NCI-H2196 treated with DMSO at 0.1 percent for 48 hours (cell line): ENCODE measurements around the gene PLXNB1.
A peak's percentile ranks its signal among the peaks of the same experiment; 100 is the strongest.
"Not testable (repeated sequence)": the region's sequence is repeated elsewhere in the genome, so short reads cannot be mapped to it uniquely, and the experiment has no call there.

Source experiments
- DNase-seq: peaks from one replicate; lab custom pipeline; 2025; ENCODE audit not compliant: unreplicated experiment; lab: John Stamatoyannopoulos, UW

PLXNB1 gene

DNA sequence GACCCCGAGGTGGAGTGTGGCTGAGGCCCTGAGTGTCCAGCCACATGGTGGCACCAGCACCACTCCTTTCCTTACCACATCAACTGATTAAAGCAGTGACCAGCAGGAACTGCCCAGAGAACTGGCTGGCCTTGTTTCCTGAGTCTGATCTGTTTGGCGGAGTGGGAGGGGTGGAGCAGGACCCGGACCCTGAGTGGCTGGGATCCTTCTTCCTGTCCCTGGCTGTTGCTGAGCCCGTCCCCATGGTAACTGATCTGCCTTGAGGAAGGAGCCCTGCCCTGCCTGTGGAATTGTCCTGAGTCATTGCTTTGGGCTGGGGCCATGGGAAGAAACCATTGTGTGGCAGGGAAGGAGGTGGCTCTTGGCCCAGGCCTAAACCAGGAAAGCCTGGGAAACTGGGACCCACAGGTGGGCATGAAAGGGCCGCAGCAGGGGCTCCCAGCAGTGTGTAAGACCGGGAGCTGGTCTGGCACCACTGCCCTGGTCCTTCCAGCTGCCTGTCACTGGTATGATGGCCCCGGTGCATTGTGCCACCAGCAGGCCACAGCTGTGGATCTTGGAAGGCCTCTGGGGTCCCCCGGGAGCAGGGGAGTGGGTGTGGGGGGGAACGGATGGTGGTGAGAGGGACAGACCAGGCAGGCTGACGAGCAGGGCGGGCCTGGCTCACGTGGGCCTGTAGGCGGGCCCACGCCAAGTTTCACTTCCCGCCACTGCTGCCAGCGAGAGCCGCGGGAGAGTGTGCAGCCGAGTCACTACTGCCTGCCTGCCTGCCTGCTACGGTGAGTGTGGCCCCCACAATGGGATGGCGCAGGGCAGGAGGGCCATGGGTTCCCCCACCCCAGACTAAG, 35.9 kb upstream of the PLXNB1 start:
- peak; percentile 93 for DNase-seq

GRCh38 chr3:48465237-48465530, 35.3 kb upstream of the PLXNB1 start:
- no peak for DNase-seq

- no peak for DNase-seq
Measured at GRCh38 chr3:48464713-48465221, 34.9 kb upstream of the PLXNB1 start.

DNA sequence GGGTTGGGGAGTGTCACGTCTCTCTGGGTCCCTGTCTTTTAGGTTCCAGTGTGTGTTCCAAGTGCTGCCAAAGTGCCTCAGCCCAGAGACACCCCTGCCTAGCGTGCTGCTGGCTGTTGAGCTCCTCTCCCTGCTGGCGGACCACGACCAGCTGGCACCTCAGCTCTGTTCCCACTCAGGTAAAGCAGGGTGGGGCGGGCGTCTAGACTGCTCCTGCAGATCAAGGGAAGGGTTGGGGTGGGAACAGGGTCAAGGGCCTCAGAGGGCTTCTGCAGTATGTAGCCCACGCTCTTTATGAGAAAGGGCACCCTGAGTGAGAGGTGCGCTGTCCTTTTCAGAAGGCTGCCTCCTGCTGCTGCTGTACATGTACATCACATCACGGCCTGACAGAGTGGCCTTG, 33.8 kb upstream of the PLXNB1 start:
- no peak for DNase-seq

GRCh38 chr3:48461767-48462166, 31.9 kb upstream of the PLXNB1 start:
- DNase-seq: not testable (repeated sequence)

DNA sequence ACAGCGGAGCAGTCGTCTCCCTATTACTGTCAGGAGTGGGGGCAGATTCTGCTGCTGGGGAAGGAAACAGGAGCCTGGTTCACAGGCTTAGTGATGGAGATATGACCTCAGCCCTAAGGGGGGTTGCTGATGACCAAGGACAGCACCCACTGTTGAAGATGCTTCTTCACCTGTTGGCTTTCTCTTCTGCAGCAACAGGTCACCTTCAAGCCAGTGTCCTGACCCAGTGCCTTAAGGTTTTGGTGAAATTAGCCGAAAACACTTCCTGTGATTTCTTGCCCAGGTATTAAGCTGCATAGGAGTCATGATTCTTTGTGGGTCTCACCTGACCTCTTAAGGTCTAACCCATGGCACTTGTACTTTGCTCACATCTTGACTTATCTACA, 30.6 kb upstream of the PLXNB1 start:
- no peak for DNase-seq

- no peak for DNase-seq
Measured at GRCh38 chr3:48459773-48460516, 30.1 kb upstream of the PLXNB1 start.

GRCh38 chr3:48459331-48459730, 29.4 kb upstream of the PLXNB1 start:
- DNase-seq: no peak

GRCh38 chr3:48456456-48456855, 26.6 kb upstream of the PLXNB1 start:
- DNase-seq: no peak

DNA sequence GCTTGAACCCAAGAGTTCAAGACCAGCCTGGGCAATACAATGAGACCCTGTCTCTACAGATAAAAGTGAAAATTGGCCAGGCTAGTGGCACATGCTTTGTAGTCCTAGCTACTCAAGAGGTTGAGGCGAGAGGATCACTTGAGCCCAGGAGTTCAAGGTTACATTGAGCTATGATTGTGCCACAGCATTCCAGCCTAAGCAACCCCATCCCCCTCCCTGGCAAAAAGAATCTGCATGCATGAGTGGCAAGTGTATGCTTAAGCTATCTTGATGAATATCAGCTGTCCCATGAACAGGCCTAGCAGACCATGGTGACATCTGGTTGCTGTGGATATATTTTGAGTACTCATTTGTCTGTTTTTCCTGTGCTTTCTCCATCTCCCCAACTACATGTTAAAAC, 21.4 kb upstream of the PLXNB1 start:
- DNase-seq: no peak

DNA sequence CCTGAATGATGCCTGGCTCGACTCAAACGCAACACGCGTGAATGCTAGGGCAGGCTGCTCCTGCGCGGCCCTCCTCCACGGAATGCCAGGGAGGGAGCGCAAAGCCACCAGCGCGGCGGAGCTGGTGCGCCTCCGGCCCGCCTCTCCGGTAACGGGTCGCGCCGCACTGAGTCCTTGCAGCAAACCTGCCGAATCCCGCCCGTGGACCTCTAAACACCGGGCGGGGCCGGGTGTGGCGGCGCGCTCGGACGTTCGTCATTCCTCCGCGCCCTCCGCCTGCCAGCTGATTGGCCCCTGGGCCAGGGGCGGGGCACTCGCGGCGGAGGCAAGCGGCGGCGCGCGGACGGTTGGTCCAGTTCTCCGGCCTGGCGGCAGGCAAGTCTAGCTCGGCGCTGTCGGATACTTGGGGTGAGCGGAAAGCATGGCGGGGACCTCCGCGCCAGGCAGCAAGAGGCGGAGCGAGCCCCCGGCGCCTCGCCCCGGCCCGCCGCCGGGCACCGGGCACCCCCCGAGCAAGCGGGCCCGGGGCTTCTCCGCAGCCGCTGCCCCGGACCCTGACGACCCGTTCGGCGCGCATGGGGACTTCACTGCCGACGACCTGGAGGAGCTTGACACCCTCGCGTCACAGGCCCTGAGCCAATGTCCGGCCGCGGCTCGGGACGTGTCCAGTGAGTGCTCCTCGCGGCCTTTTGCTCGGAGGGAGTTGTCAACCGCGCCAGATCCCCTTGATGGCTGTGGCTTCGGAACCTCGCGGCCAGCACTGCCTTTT, 16.7 kb upstream of the PLXNB1 start, which contains the start of gene ATRIP:
Gene ATRIP, plus strand, starts transcription at position 313 of the 769 bp plus-strand sequence. Its CDS starts 109 bp downstream, at position 422.
- peak; percentile 55 for DNase-seq

GRCh38 chr3:48446043-48446424, 16.1 kb upstream of the PLXNB1 start:
- DNase-seq: no peak

GRCh38 chr3:48445277-48445882, 15.5 kb upstream of the PLXNB1 start:
- DNase-seq: no peak

DNA sequence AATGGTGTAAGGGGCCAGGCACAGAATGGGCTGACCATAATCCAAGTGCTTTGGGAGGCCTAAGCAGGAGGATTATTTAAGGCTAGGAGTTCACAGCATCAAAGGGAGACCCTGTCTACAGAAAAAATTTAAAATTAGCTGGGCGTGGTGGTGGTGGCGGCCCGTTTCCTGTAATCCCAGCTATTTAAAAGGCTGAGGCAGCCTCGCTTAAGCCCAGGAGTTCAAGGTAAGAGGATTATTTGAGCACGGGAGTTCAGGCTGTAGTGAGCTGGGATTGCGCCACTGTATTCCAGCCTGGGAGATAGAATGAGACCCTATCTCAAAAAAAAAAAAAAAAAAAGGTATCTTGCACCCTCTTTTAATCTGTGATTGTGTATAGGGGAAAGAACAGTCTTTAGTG, 12.1 kb upstream of the PLXNB1 start:
- DNase-seq: no peak

DNA sequence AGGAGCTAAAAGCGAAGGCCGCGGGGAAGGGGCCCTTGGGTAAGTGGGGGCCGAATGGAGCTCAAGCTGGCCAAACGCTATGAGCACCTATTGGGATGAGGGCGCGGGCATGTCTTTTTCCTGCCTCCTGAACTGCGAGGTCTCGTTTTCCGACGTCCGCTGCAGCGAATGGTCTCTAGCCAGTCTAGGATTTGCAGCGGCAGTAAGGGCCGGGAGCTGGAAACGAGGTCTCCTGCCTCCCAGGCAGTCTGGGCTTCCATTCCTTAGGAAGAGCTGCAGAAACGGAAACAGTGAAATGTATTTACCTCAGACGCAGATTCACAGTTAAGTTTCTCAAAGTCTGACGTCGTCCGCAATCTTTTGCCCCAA, 10.7 kb upstream of the PLXNB1 start:
- no peak for DNase-seq

DNA sequence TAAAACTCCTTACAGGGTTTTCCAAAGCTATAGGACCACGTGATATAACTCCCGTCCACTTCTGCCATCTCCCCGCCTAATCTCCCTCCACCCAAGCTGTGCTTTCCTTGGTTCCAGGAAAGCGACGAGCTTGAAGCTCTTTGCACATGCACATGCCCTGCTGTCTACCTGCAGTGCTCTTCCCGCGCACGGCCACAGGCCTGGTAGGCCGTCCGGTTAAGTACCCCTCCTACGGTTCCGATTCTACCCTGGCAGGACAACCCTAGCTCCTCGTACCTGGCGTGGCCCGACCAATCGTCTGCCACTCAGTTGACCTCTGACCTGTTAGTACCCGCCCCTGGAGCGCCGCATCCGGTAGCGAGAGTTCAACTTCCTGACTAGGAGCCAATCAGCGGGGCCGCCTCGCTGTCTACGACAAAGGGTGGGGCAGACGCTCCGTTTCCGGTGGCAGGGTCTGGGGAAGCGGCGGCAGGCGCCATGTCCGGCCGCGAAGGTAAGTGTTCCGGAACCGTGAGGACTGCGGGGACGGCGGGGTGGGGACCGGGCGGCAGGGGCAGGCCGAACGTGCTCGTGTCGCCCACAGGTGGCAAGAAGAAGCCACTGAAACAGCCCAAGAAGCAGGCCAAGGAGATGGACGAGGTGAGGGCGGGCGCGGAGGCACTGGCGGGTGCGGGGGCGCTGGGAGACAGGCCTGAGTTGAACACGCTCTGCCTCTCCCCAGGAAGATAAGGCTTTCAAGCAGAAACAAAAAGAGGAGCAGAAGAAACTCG, 10.1 kb upstream of the PLXNB1 start, which contains the start of the genes CCDC51 and TMA7:
Gene CCDC51, minus strand, starts transcription at position 300 of the 770 bp plus-strand sequence. CDS start 4,991 bp downstream, outside the sequence.
Gene TMA7, plus strand, starts transcription at position 438 of the 770 bp plus-strand sequence. Its CDS starts 40 bp downstream, at position 478.
- peak; percentile 89 for DNase-seq

GRCh38 chr3:48437812-48438211, 7.9 kb upstream of the PLXNB1 start:
- no peak for DNase-seq

GRCh38 chr3:48436855-48437254, 7.0 kb upstream of the PLXNB1 start:
- no peak for DNase-seq

- DNase-seq: no peak
Measured at GRCh38 chr3:48436477-48436787, 6.5 kb upstream of the PLXNB1 start.

GRCh38 chr3:48435774-48436476, 6.0 kb upstream of the PLXNB1 start:
- peak; percentile 32 for DNase-seq
